ENCODE measurements around the gene AFF3.
"Not testable (repeated sequence)": the region's sequence is repeated elsewhere in the genome, so short reads cannot be mapped to it uniquely, and the experiment has no call there.

The AFF3 gene

GRCh38 chr2:99777656-99778290 lies 364.6 kb downstream of the AFF3 start:
- Histone ChIP-seq H3K27me3 (ENCODE audit: control insufficient read depth, insufficient read depth, low read length) (no peaks in the 10 kb centered on the region), H3K36me3 (ENCODE audit: control insufficient read depth, insufficient read depth, low read length) (no peaks in the 10 kb centered on the region), H3K9me3 (ENCODE audit: control insufficient read depth, low read length) (no peaks in the 10 kb centered on the region), H3K4me1 (ENCODE audit: control insufficient read depth, insufficient read depth, low read length) (no peaks in the 10 kb centered on the region), H3K4me3 (ENCODE audit: low read length) (no peak overlapping the region), H3K9ac (ENCODE audit: low read length) (no peak overlapping the region)

- H3K9me3 ChIP-seq (ENCODE audit: control insufficient read depth, low read length), result no peaks in the 10 kb centered on the region
These were observed 365.3 kb downstream of the AFF3 start for GRCh38 chr2:99776906-99777646.

GRCh38 chr2:99776206-99776905 lies 366.0 kb downstream of the AFF3 start:
- no peak overlapping the region for H3K9ac ChIP-seq (ENCODE audit: low read length)
- no peaks in the 10 kb centered on the region for H3K36me3 ChIP-seq (ENCODE audit: control insufficient read depth, insufficient read depth, low read length)
- no peak overlapping the region for H3K4me3 ChIP-seq (ENCODE audit: low read length)
- no peaks in the 10 kb centered on the region for H3K9me3 ChIP-seq (ENCODE audit: control insufficient read depth, low read length)
- H3K27me3 ChIP-seq (ENCODE audit: control insufficient read depth, insufficient read depth, low read length), result no peaks in the 10 kb centered on the region
- H3K4me1 ChIP-seq (ENCODE audit: control insufficient read depth, insufficient read depth, low read length), result no peaks in the 10 kb centered on the region

More at GRCh38 chr2:99776906-99777646, 365.3 kb downstream of the AFF3 start:
- Histone ChIP-seq H3K4me3 (ENCODE audit: low read length) (no peak overlapping the region), H3K9ac (ENCODE audit: low read length) (no peak overlapping the region), H3K27me3 (ENCODE audit: control insufficient read depth, insufficient read depth, low read length) (no peaks in the 10 kb centered on the region), H3K4me1 (ENCODE audit: control insufficient read depth, insufficient read depth, low read length) (no peaks in the 10 kb centered on the region), H3K36me3 (ENCODE audit: control insufficient read depth, insufficient read depth, low read length) (no peaks in the 10 kb centered on the region)

GRCh38 chr2:99775585-99775984 lies 366.8 kb downstream of the AFF3 start:
- no peaks in the 10 kb centered on the region for H3K4me1 ChIP-seq (ENCODE audit: control insufficient read depth, insufficient read depth, low read length)
- no peaks in the 10 kb centered on the region for H3K9me3 ChIP-seq (ENCODE audit: control insufficient read depth, low read length)
- H3K27me3 ChIP-seq (ENCODE audit: control insufficient read depth, insufficient read depth, low read length), result no peaks in the 10 kb centered on the region
- no peaks in the 10 kb centered on the region for H3K36me3 ChIP-seq (ENCODE audit: control insufficient read depth, insufficient read depth, low read length)
- no peak overlapping the region for H3K9ac ChIP-seq (ENCODE audit: low read length)
- H3K4me3 ChIP-seq (ENCODE audit: low read length), result no peak overlapping the region

- not testable (repeated sequence) for H3K9ac ChIP-seq (ENCODE audit: low read length); H3K4me1 ChIP-seq (ENCODE audit: control insufficient read depth, insufficient read depth, low read length); H3K27me3 ChIP-seq (ENCODE audit: control insufficient read depth, insufficient read depth, low read length); H3K36me3 ChIP-seq (ENCODE audit: control insufficient read depth, insufficient read depth, low read length); H3K9me3 ChIP-seq (ENCODE audit: control insufficient read depth, low read length); H3K4me3 ChIP-seq (ENCODE audit: low read length)
These were observed 368.7 kb downstream of the AFF3 start for GRCh38 chr2:99773642-99774041.

- Histone ChIP-seq H3K36me3 (ENCODE audit: control insufficient read depth, insufficient read depth, low read length) (no peaks in the 10 kb centered on the region), H3K4me3 (ENCODE audit: low read length) (no peak overlapping the region), H3K27me3 (ENCODE audit: control insufficient read depth, insufficient read depth, low read length) (no peaks in the 10 kb centered on the region), H3K9ac (ENCODE audit: low read length) (no peak overlapping the region), H3K9me3 (ENCODE audit: control insufficient read depth, low read length) (no peaks in the 10 kb centered on the region), H3K4me1 (ENCODE audit: control insufficient read depth, insufficient read depth, low read length) (no peaks in the 10 kb centered on the region)
These were observed 369.6 kb downstream of the AFF3 start for GRCh38 chr2:99772591-99773331.

- Histone ChIP-seq H3K9ac (ENCODE audit: low read length) (no peak overlapping the region), H3K27me3 (ENCODE audit: control insufficient read depth, insufficient read depth, low read length) (no peaks in the 10 kb centered on the region), H3K4me1 (ENCODE audit: control insufficient read depth, insufficient read depth, low read length) (no peaks in the 10 kb centered on the region), H3K9me3 (ENCODE audit: control insufficient read depth, low read length) (no peaks in the 10 kb centered on the region), H3K36me3 (ENCODE audit: control insufficient read depth, insufficient read depth, low read length) (no peaks in the 10 kb centered on the region), H3K4me3 (ENCODE audit: low read length) (no peak overlapping the region)
These were observed 370.6 kb downstream of the AFF3 start for GRCh38 chr2:99771681-99772333.

GRCh38 chr2:99770876-99771275 lies 371.5 kb downstream of the AFF3 start:
- Histone ChIP-seq H3K9me3 (ENCODE audit: control insufficient read depth, low read length) (no peaks in the 10 kb centered on the region), H3K4me1 (ENCODE audit: control insufficient read depth, insufficient read depth, low read length) (no peaks in the 10 kb centered on the region), H3K36me3 (ENCODE audit: control insufficient read depth, insufficient read depth, low read length) (no peaks in the 10 kb centered on the region), H3K9ac (ENCODE audit: low read length) (no peak overlapping the region), H3K27me3 (ENCODE audit: control insufficient read depth, insufficient read depth, low read length) (no peaks in the 10 kb centered on the region), H3K4me3 (ENCODE audit: low read length) (no peak overlapping the region)

- H3K9ac ChIP-seq (ENCODE audit: low read length), result no peak overlapping the region
These were observed 376.6 kb downstream of the AFF3 start for GRCh38 chr2:99765731-99766318.

GRCh38 chr2:99763764-99764163 lies 378.6 kb downstream of the AFF3 start:
- Histone ChIP-seq H3K9ac (ENCODE audit: low read length) (no peak overlapping the region), H3K4me3 (ENCODE audit: low read length) (no peak overlapping the region), H3K9me3 (ENCODE audit: control insufficient read depth, low read length) (no peaks in the 10 kb centered on the region), H3K4me1 (ENCODE audit: control insufficient read depth, insufficient read depth, low read length) (no peaks in the 10 kb centered on the region), H3K36me3 (ENCODE audit: control insufficient read depth, insufficient read depth, low read length) (no peaks in the 10 kb centered on the region), H3K27me3 (ENCODE audit: control insufficient read depth, insufficient read depth, low read length) (no peaks in the 10 kb centered on the region)

More at GRCh38 chr2:99765731-99766318, 376.6 kb downstream of the AFF3 start:
- Histone ChIP-seq H3K36me3 (ENCODE audit: control insufficient read depth, insufficient read depth, low read length) (no peaks in the 10 kb centered on the region), H3K27me3 (ENCODE audit: control insufficient read depth, insufficient read depth, low read length) (no peaks in the 10 kb centered on the region), H3K4me1 (ENCODE audit: control insufficient read depth, insufficient read depth, low read length) (no peaks in the 10 kb centered on the region), H3K4me3 (ENCODE audit: low read length) (no peak overlapping the region), H3K9me3 (ENCODE audit: control insufficient read depth, low read length) (no peaks in the 10 kb centered on the region)

GRCh38 chr2:99762714-99763113 lies 379.7 kb downstream of the AFF3 start:
- Histone ChIP-seq H3K4me3 (ENCODE audit: low read length) (no peak overlapping the region), H3K9ac (ENCODE audit: low read length) (no peak overlapping the region)

More at GRCh38 chr2:99762714-99763113, 379.7 kb downstream of the AFF3 start:
- Histone ChIP-seq H3K4me1 (ENCODE audit: control insufficient read depth, insufficient read depth, low read length) (no peaks in the 10 kb centered on the region), H3K27me3 (ENCODE audit: control insufficient read depth, insufficient read depth, low read length) (no peaks in the 10 kb centered on the region), H3K9me3 (ENCODE audit: control insufficient read depth, low read length) (no peaks in the 10 kb centered on the region), H3K36me3 (ENCODE audit: control insufficient read depth, insufficient read depth, low read length) (no peaks in the 10 kb centered on the region)

Data from mucosa of stomach (tissue), 1 donor.